ENCODE results near the gene HIVEP3.

HIVEP3 gene

DNA sequence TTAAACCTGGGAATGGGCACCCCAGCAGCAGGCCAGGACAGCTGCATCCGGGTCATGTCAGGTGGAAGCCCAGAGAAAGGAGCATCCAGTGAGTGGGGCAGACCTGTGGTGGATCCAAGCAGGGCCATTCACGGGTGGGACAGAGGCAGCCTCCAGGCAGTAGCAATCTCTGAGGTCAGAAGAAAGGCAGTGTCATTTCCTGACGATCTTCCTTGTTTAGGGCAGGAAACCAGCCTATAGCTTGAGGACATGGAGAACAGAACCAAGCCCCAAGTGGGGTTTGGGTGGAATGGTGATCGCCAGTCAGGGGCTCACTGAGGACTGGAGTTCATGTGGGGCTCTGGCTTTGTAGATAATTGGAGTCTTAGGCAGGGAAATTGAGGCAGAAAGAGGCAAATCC is 209.4 kb downstream of the HIVEP3 start:
- H3K36me3 ChIP-seq (replicated peaks in 1 of 2; ENCODE audit: control insufficient read depth in 2 of 2, insufficient read depth in 2 of 2, low read length in 2 of 2) = no peaks in the 10 kb centered on the region
- no peak overlapping the region for H4K8ac ChIP-seq (ENCODE audit: low read depth, low read length)
- H4K91ac ChIP-seq (ENCODE audit: low read depth, low read length, poor library complexity) = no peak overlapping the region
- no peak overlapping the region for H2AK5ac ChIP-seq (ENCODE audit: low read depth, low read length)
- H3K14ac ChIP-seq (ENCODE audit: low read length) = no peak overlapping the region
- H3K27ac ChIP-seq (replicated peaks; ENCODE audit: low read length) = no peak overlapping the region
- H3K27me3 ChIP-seq (ENCODE audit: control insufficient read depth in 3 of 3, insufficient read depth in 3 of 3, low read depth in 1 of 3, low read length in 3 of 3) = no peaks in the 10 kb centered on the region
- H3K18ac ChIP-seq (ENCODE audit: low read length) = no peak overlapping the region
- no peak overlapping the region for H2BK12ac ChIP-seq (ENCODE audit: low read length)
- no peak overlapping the region for H3K23ac ChIP-seq (ENCODE audit: low read depth, low read length, poor library complexity)
- H2BK5ac ChIP-seq (ENCODE audit: low read length) = no peak overlapping the region
- H3K9me3 ChIP-seq (replicated peaks in 1 of 2; ENCODE audit: control insufficient read depth in 2 of 2, insufficient read depth in 1 of 2, low read depth in 1 of 2, low read length in 2 of 2) = no peaks in the 10 kb centered on the region
- no peak overlapping the region for H2BK120ac ChIP-seq (ENCODE audit: low read depth, low read length)
- DNase-seq (ENCODE audit: low spot score) = no peak
- H2BK15ac ChIP-seq (ENCODE audit: low read length) = no peak overlapping the region
- H3K4ac ChIP-seq (ENCODE audit: low read length) = no peak overlapping the region
- no peaks in the 10 kb centered on the region for H3K79me1 ChIP-seq (ENCODE audit: low read depth, low read length)
- H3K4me3 ChIP-seq (ENCODE audit: low read length in 2 of 2) = no peak overlapping the region
- H3K4me2 ChIP-seq (ENCODE audit: insufficient read depth, low read length, poor library complexity, severe bottlenecking) = no peak overlapping the region
- WGBS, 2 donors (ENCODE audit: extremely low coverage in 2 of 2, insufficient read length in 2 of 2, insufficient replicate concordance in 1 of 2) = no CpG with 5 or more reads among the region's 4 CpGs
- no peak overlapping the region for H2AFZ ChIP-seq (ENCODE audit: low read length)
- peaks cover 0 to 6% of the 10 kb centered on the region in 2 donors for H3K4me1 ChIP-seq (ENCODE audit: control insufficient read depth in 2 of 2, insufficient read depth in 1 of 2, low read depth in 1 of 2, low read length in 2 of 2)
- H3K9ac ChIP-seq (ENCODE audit: low read depth, low read length, poor library complexity) = no peak overlapping the region

DNA sequence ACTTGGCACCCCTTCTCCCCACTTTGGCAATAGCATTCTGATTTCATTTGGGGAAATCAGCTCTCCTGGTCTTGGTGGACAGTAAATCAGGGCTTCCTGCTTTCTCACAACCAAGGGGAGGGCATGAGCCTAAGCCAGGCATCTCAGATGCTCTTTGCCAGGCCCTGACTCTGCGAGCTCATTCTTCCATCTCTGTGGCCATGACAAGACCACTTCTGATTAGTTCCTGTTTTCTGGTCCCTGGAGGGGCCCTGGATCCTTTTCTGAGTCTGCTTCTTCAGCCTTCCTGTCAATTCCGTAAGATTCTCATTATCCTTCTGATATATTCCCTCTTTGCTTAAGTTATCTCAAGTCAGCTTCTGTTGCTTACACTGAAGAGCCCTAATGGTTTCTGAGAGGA is 210.4 kb downstream of the HIVEP3 start:
- H3K4me3 ChIP-seq (ENCODE audit: low read length in 2 of 2) = no peak overlapping the region
- H3K27me3 ChIP-seq (ENCODE audit: control insufficient read depth in 3 of 3, insufficient read depth in 3 of 3, low read depth in 1 of 3, low read length in 3 of 3) = no peaks in the 10 kb centered on the region
- no peak overlapping the region for H3K4ac ChIP-seq (ENCODE audit: low read length)
- H2AFZ ChIP-seq (ENCODE audit: low read length) = no peak overlapping the region
- no peaks in the 10 kb centered on the region for H3K36me3 ChIP-seq (replicated peaks in 1 of 2; ENCODE audit: control insufficient read depth in 2 of 2, insufficient read depth in 2 of 2, low read length in 2 of 2)
- no peak overlapping the region for H2BK12ac ChIP-seq (ENCODE audit: low read length)
- no peak overlapping the region for H3K18ac ChIP-seq (ENCODE audit: low read length)
- no peak overlapping the region for H3K23ac ChIP-seq (ENCODE audit: low read depth, low read length, poor library complexity)
- no peak overlapping the region for H2BK15ac ChIP-seq (ENCODE audit: low read length)
- WGBS, 2 donors (ENCODE audit: extremely low coverage in 2 of 2, insufficient read length in 2 of 2, insufficient replicate concordance in 1 of 2) = no CpG with 5 or more reads among the region's 2 CpGs
- H3K27ac ChIP-seq (replicated peaks; ENCODE audit: low read length) = no peak overlapping the region
- no peak overlapping the region for H3K4me2 ChIP-seq (ENCODE audit: insufficient read depth, low read length, poor library complexity, severe bottlenecking)
- no peaks in the 10 kb centered on the region for H3K79me1 ChIP-seq (ENCODE audit: low read depth, low read length)
- H4K91ac ChIP-seq (ENCODE audit: low read depth, low read length, poor library complexity) = no peak overlapping the region
- no peak overlapping the region for H4K8ac ChIP-seq (ENCODE audit: low read depth, low read length)
- no peak overlapping the region for H2BK5ac ChIP-seq (ENCODE audit: low read length)
- H2BK120ac ChIP-seq (ENCODE audit: low read depth, low read length) = no peak overlapping the region
- H2AK5ac ChIP-seq (ENCODE audit: low read depth, low read length) = no peak overlapping the region
- H3K14ac ChIP-seq (ENCODE audit: low read length) = no peak overlapping the region
- H3K4me1 ChIP-seq (ENCODE audit: control insufficient read depth in 2 of 2, insufficient read depth in 1 of 2, low read depth in 1 of 2, low read length in 2 of 2) = peaks cover 0 to 6% of the 10 kb centered on the region in 2 donors
- H3K9me3 ChIP-seq (replicated peaks in 1 of 2; ENCODE audit: control insufficient read depth in 2 of 2, insufficient read depth in 1 of 2, low read depth in 1 of 2, low read length in 2 of 2) = no peaks in the 10 kb centered on the region
- no peak overlapping the region for H3K9ac ChIP-seq (ENCODE audit: low read depth, low read length, poor library complexity)
- no peak for DNase-seq (ENCODE audit: low spot score)

DNA sequence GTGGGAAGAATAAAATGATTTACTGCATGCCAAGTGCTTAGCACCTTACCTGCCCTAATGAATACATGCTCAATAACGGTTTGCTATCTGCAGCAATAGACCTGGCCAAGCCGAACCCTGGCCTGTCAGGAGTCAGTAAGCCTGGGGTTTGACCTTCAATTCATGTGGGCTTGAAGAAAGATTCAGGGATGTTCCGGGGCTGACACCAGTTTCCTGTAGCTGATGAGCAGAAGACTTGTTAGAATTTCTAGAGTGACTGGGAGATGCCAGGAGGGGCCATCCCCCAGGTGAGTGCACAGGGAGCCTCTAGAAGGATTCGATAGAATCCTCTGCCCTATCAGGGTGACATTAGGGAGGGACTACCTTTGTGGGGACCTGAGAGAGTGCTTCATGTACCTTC is 210.9 kb downstream of the HIVEP3 start:
- WGBS, 2 donors (ENCODE audit: extremely low coverage in 2 of 2, insufficient read length in 2 of 2, insufficient replicate concordance in 1 of 2) = no CpG with 5 or more reads among the region's 4 CpGs
- no peak overlapping the region for H3K23ac ChIP-seq (ENCODE audit: low read depth, low read length, poor library complexity)
- no peak overlapping the region for H2BK12ac ChIP-seq (ENCODE audit: low read length)
- H2BK15ac ChIP-seq (ENCODE audit: low read length) = no peak overlapping the region
- H2BK120ac ChIP-seq (ENCODE audit: low read depth, low read length) = no peak overlapping the region
- no peak overlapping the region for H3K4me3 ChIP-seq (ENCODE audit: low read length in 2 of 2)
- H3K79me1 ChIP-seq (ENCODE audit: low read depth, low read length) = no peaks in the 10 kb centered on the region
- H3K27ac ChIP-seq (replicated peaks; ENCODE audit: low read length) = no peak overlapping the region
- no peak overlapping the region for H3K4ac ChIP-seq (ENCODE audit: low read length)
- no peak for DNase-seq (ENCODE audit: low spot score)
- no peaks in the 10 kb centered on the region for H3K9me3 ChIP-seq (replicated peaks in 1 of 2; ENCODE audit: control insufficient read depth in 2 of 2, insufficient read depth in 1 of 2, low read depth in 1 of 2, low read length in 2 of 2)
- no peak overlapping the region for H2AK5ac ChIP-seq (ENCODE audit: low read depth, low read length)
- H3K36me3 ChIP-seq (replicated peaks in 1 of 2; ENCODE audit: control insufficient read depth in 2 of 2, insufficient read depth in 2 of 2, low read length in 2 of 2) = no peaks in the 10 kb centered on the region
- H2BK5ac ChIP-seq (ENCODE audit: low read length) = no peak overlapping the region
- H3K4me1 ChIP-seq (ENCODE audit: control insufficient read depth in 2 of 2, insufficient read depth in 1 of 2, low read depth in 1 of 2, low read length in 2 of 2) = peaks cover 0 to 2% of the 10 kb centered on the region in 2 donors
- no peak overlapping the region for H4K91ac ChIP-seq (ENCODE audit: low read depth, low read length, poor library complexity)
- no peak overlapping the region for H3K4me2 ChIP-seq (ENCODE audit: insufficient read depth, low read length, poor library complexity, severe bottlenecking)
- H4K8ac ChIP-seq (ENCODE audit: low read depth, low read length) = no peak overlapping the region
- no peak overlapping the region for H3K9ac ChIP-seq (ENCODE audit: low read depth, low read length, poor library complexity)
- H2AFZ ChIP-seq (ENCODE audit: low read length) = no peak overlapping the region
- no peak overlapping the region for H3K18ac ChIP-seq (ENCODE audit: low read length)
- H3K14ac ChIP-seq (ENCODE audit: low read length) = no peak overlapping the region
- H3K27me3 ChIP-seq (ENCODE audit: control insufficient read depth in 3 of 3, insufficient read depth in 3 of 3, low read depth in 1 of 3, low read length in 3 of 3) = no peaks in the 10 kb centered on the region

DNA sequence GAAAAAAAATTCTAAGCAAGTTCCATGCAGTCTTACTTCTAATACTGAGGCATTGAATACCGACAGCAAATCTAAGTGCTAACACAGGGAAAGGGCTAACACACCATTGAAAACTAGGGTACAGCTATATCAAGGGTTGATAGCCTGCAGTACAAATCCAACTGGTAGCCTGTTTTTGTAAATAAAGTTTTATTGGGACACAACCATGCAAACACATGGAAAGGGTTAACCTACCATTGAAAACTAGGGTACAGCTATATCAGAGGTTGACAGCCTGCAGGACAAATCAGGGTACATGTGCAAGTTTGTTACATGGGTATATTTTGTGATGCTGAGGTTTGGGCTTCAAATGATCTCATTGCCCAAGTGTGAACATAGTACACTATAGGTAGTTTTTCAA is 212.9 kb downstream of the HIVEP3 start:
- no peak overlapping the region for H3K18ac ChIP-seq (ENCODE audit: low read length)
- H3K27me3 ChIP-seq (ENCODE audit: control insufficient read depth in 3 of 3, insufficient read depth in 3 of 3, low read depth in 1 of 3, low read length in 3 of 3) = no peaks in the 10 kb centered on the region
- H2BK12ac ChIP-seq (ENCODE audit: low read length) = no peak overlapping the region
- no peak overlapping the region for H3K4me3 ChIP-seq (ENCODE audit: low read length in 2 of 2)
- WGBS, 2 donors (ENCODE audit: extremely low coverage in 2 of 2, insufficient read length in 2 of 2, insufficient replicate concordance in 1 of 2) = no CpG with 5 or more reads among the region's 1 CpG
- H2BK120ac ChIP-seq (ENCODE audit: low read depth, low read length) = no peak overlapping the region
- no peak overlapping the region for H3K9ac ChIP-seq (ENCODE audit: low read depth, low read length, poor library complexity)
- no peak overlapping the region for H2BK15ac ChIP-seq (ENCODE audit: low read length)
- no peak overlapping the region for H4K8ac ChIP-seq (ENCODE audit: low read depth, low read length)
- H3K27ac ChIP-seq (replicated peaks; ENCODE audit: low read length) = no peak overlapping the region
- DNase-seq (ENCODE audit: low spot score) = no peak
- no peak overlapping the region for H2AFZ ChIP-seq (ENCODE audit: low read length)
- H3K9me3 ChIP-seq (replicated peaks in 1 of 2; ENCODE audit: control insufficient read depth in 2 of 2, insufficient read depth in 1 of 2, low read depth in 1 of 2, low read length in 2 of 2) = no peaks in the 10 kb centered on the region
- no peaks in the 10 kb centered on the region for H3K79me1 ChIP-seq (ENCODE audit: low read depth, low read length)
- no peak overlapping the region for H3K23ac ChIP-seq (ENCODE audit: low read depth, low read length, poor library complexity)
- H3K36me3 ChIP-seq (replicated peaks in 1 of 2; ENCODE audit: control insufficient read depth in 2 of 2, insufficient read depth in 2 of 2, low read length in 2 of 2) = no peaks in the 10 kb centered on the region
- no peaks in the 10 kb centered on the region for H3K4me1 ChIP-seq (ENCODE audit: control insufficient read depth in 2 of 2, insufficient read depth in 1 of 2, low read depth in 1 of 2, low read length in 2 of 2)
- H3K4ac ChIP-seq (ENCODE audit: low read length) = no peak overlapping the region
- no peak overlapping the region for H3K14ac ChIP-seq (ENCODE audit: low read length)
- no peak overlapping the region for H2AK5ac ChIP-seq (ENCODE audit: low read depth, low read length)
- H3K4me2 ChIP-seq (ENCODE audit: insufficient read depth, low read length, poor library complexity, severe bottlenecking) = no peak overlapping the region
- no peak overlapping the region for H4K91ac ChIP-seq (ENCODE audit: low read depth, low read length, poor library complexity)
- H2BK5ac ChIP-seq (ENCODE audit: low read length) = no peak overlapping the region
